T-helper 1 cell treated with Interleukin-12 subunit alpha and Interleukin-12 subunit beta and Interleukin-4 antibody, amounts not matched to agents 30 μg/mL and 1 μg/mL, for 36 hours (primary cell): Measurements from ENCODE around the gene TAF13.

Experiments used
- H3K27ac Mint-ChIP-seq: one replicate; pipeline ENCODE4 v1.8.0; 2021; ENCODE audit warnings: mild to moderate bottlenecking, mixed read lengths
- H3K27me3 Mint-ChIP-seq: one replicate; pipeline ENCODE4 v1.8.0; 2021; ENCODE audit warnings: low read depth, mixed read lengths
- H3K36me3 Mint-ChIP-seq: one replicate; pipeline ENCODE4 v1.8.0; 2021; ENCODE audit warnings: low read depth, mixed read lengths
- H3K4me1 Mint-ChIP-seq: one replicate; pipeline ENCODE4 v1.8.0; 2021; ENCODE audit warnings: low read depth, mixed read lengths
- H3K4me3 Mint-ChIP-seq: one replicate; pipeline ENCODE4 v1.8.0; 2021; ENCODE audit warnings: mild to moderate bottlenecking, moderate library complexity, mixed read lengths
- H3K9me3 Mint-ChIP-seq: one replicate; pipeline ENCODE4 v1.8.0; 2021; ENCODE audit warnings: mixed read lengths

The TAF13 gene, protein sequence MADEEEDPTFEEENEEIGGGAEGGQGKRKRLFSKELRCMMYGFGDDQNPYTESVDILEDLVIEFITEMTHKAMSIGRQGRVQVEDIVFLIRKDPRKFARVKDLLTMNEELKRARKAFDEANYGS

DNA sequence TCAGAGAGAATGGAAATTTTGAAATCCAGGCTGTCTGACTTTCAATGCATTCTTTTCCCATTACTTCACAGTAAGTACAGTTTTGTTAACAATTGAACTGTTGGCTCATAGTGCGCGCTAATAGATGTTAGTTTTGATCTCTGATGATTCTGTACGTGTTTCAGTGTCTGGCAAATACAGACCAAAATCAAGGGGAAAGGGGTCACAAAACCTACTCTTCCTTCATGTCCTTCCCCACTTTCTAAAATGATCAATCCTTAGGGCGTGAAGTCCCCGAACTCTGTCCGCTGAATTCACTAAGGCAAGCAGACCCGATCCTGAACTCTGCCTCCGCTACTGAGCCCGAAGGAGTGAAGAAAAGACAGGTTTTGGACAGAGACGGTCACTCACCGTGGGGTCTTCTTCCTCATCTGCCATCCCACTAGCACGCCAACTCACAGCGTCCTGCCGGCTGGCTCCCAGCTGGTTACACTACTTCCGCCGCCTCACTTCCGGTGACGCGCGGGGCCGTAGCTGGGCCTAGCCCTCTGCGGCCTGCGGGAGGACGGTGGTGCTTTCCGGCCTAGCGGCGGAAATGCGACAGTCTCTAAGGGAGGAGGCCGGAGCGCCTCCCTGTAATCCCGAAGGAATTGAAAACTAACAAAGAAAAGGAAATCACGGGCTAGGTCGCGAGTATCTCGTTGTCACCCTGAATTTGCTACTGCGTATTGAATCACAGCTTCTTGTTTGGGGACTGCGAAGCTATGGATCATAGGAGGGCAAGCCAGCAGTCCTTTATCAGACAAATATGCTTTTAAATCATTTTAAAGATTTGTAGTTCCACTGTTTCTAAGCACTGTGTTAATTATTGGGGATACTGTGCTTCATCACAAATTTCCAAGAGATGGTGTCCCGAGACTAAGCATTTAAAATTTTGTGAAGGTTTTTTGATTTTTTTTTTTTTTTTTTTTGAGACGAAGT lies at the start of gene TAF13:
TSS of gene TAF13 (minus strand) at position 473 of the 960 bp plus-strand sequence. CDS start at position 417, 56 bp downstream.
- Mint-ChIP-seq H3K27ac (peak within 1 kb of the TSS; percentile 99), H3K9me3 (no peaks in the 10 kb centered on the region), H3K4me1 (peaks cover 17% of the 10 kb centered on the region), H3K4me3 (peak within 1 kb of the TSS; percentile 98), H3K27me3 (no peaks in the 10 kb centered on the region), H3K36me3 (peaks cover 12% of the 10 kb centered on the region)

DNA sequence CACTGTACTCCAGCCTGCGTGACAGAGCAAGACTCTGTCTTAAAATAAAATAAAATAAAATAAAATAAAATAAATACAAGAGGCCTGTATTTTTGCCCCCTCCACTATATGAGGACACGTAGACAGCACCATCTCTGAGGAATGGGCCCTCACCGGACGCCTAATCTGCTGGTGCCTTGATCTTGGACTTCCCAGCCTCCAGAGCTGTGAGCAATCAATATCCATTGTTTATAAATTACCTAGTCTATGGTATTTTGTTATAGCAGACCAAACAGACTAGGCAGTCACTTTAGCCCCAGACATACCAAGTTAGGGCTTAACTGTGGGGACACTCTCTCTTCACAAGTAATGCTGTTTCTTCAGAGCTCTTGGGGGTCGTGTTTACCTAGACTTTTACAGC lies 44.6 kb upstream of the TAF13 start:
- no peaks in the 10 kb centered on the region for H3K27me3 Mint-ChIP-seq
- H3K4me3 Mint-ChIP-seq = no peak overlapping the region
- H3K27ac Mint-ChIP-seq = no peak overlapping the region
- H3K9me3 Mint-ChIP-seq = no peaks in the 10 kb centered on the region
- peaks cover 4% of the 10 kb centered on the region for H3K4me1 Mint-ChIP-seq
- H3K36me3 Mint-ChIP-seq = no peaks in the 10 kb centered on the region

DNA sequence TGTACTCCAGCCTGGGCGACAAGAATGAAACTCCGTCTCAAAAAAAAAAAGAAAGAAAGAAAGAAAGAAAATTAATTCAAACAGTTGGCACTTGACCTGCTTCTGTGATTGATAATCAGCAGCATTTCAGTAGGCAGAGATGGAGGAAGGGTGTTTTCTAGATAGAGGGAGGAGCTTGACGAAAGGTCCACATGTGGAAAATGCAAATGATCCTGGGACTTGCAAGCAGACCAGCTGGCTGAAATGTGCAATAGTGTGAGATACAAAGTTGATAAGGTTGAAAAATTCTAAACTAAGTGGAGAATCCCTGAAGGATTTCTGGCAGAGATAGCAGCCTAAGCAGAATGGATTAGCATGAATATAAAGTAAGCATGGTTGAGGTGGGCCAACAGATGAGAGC lies 42.3 kb upstream of the TAF13 start:
- Mint-ChIP-seq H3K36me3 (peaks cover 2% of the 10 kb centered on the region), H3K27me3 (peaks cover 6% of the 10 kb centered on the region), H3K4me3 (no peak overlapping the region), H3K27ac (no peak overlapping the region), H3K9me3 (no peaks in the 10 kb centered on the region), H3K4me1 (peaks cover 15% of the 10 kb centered on the region)

DNA sequence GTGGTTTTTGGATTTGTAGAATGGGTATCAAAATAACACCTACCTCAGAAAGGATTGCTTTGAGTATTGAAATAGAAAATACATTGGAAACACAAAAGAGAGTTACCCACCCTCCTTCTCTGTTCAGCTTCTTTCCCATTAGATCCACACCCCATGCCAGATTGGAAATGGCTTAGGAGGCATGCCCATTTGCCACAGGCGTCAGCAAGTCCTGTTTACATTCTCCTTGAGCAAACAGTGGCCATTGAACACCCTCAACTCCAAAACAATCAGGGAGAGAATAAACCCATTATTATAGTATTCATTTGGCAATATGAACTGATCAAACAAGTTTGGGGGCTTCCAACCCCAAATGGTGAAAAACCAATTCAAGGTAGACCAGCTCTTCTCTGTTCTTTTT lies 40.5 kb upstream of the TAF13 start:
- H3K9me3 Mint-ChIP-seq = no peaks in the 10 kb centered on the region
- H3K4me3 Mint-ChIP-seq = no peak overlapping the region
- no peak overlapping the region for H3K27ac Mint-ChIP-seq
- peaks cover 18% of the 10 kb centered on the region for H3K27me3 Mint-ChIP-seq
- H3K4me1 Mint-ChIP-seq = peaks cover 26% of the 10 kb centered on the region
- peaks cover 2% of the 10 kb centered on the region for H3K36me3 Mint-ChIP-seq

DNA sequence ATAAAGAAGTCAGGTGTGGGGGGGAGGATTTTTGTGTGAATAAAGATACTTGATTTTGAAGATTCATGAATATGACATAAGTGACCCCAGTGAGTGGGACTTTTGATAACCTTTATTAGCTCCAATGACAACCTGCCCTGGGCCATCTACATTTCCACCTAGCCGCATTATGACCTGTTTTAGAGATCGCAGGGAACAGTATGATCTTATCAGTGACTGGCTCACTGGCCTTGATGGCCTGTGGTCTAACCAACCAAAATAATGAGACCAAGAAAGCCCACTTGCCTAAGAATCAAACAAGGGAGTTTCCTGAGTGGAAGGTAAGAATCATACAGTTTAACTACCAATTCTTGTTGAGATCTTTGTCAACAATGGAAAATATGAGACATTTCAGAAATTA lies 39.9 kb upstream of the TAF13 start:
- peaks cover 22% of the 10 kb centered on the region for H3K27me3 Mint-ChIP-seq
- no peak overlapping the region for H3K4me3 Mint-ChIP-seq
- peaks cover 2% of the 10 kb centered on the region for H3K36me3 Mint-ChIP-seq
- peaks cover 26% of the 10 kb centered on the region for H3K4me1 Mint-ChIP-seq
- H3K27ac Mint-ChIP-seq = peak overlapping the region; percentile 13
- H3K9me3 Mint-ChIP-seq = no peaks in the 10 kb centered on the region

DNA sequence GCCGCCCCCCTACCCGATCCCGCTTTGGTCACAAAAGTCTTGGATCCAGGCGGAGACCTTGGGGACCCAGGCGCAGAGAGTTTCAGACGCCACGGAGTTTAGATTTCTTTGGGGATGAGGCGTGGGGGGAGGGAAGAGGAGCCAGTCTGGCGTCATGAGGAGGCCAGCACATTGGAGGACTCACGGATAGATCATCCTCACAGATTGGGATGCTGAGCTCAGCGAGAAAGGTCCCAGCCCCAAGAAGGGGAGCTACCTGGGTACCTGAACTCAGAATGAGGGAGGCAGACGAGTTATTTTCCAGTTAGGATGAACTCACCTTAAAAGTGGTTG lies 38.5 kb upstream of the TAF13 start:
- H3K4me1 Mint-ChIP-seq = peaks cover 26% of the 10 kb centered on the region
- peaks cover 2% of the 10 kb centered on the region for H3K36me3 Mint-ChIP-seq
- H3K9me3 Mint-ChIP-seq = no peaks in the 10 kb centered on the region
- peaks cover 32% of the 10 kb centered on the region for H3K27me3 Mint-ChIP-seq
- H3K4me3 Mint-ChIP-seq = peak overlapping the region; percentile 79
- H3K27ac Mint-ChIP-seq = no peak overlapping the region

DNA sequence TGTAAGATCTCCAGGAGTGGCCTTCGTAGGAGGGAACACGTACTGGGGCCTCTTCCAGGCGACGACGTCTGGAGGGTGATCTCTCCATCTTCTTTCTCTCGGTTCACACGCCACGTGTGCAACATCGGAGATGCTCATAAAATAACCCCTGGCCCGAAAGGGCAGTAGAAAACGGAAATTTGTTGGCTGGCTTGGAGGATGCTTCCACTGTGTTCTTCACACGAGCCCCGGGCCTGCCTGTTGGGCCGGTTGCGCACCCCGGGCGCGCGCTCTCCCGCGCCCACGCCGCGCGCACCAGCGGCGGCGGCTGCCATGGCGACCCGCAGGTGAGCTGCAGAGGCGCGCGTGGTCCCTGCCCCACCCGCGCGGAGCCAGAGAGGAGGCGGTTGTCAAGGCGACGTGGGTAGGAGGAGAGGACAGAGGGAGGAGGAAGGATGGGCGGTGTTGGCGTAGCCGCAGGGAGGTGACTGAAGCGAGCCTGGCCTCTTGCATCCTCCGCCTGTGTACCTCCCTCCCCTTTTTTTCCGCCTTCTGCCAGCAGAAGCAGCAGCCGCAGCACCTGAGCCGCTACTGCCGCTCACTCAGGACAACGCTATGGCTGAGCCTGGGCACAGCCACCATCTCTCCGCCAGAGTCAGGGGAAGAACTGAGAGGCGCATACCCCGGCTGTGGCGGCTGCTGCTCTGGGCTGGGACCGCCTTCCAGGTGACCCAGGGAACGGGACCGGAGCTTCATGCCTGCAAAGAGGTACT lies 38.0 kb upstream of the TAF13 start, which contains the start of gene ELAPOR1:
TSS of gene ELAPOR1 (plus strand) at position 526 of the 752 bp plus-strand sequence. CDS start at position 595, 69 bp downstream.
- H3K4me1 Mint-ChIP-seq = peaks cover 26% of the 10 kb centered on the region
- peak within 1 kb of the TSS; percentile 83 for H3K4me3 Mint-ChIP-seq
- peaks cover 2% of the 10 kb centered on the region for H3K36me3 Mint-ChIP-seq
- peaks cover 32% of the 10 kb centered on the region for H3K27me3 Mint-ChIP-seq
- H3K9me3 Mint-ChIP-seq = no peaks in the 10 kb centered on the region
- H3K27ac Mint-ChIP-seq = peak within 1 kb of the TSS; percentile 80

DNA sequence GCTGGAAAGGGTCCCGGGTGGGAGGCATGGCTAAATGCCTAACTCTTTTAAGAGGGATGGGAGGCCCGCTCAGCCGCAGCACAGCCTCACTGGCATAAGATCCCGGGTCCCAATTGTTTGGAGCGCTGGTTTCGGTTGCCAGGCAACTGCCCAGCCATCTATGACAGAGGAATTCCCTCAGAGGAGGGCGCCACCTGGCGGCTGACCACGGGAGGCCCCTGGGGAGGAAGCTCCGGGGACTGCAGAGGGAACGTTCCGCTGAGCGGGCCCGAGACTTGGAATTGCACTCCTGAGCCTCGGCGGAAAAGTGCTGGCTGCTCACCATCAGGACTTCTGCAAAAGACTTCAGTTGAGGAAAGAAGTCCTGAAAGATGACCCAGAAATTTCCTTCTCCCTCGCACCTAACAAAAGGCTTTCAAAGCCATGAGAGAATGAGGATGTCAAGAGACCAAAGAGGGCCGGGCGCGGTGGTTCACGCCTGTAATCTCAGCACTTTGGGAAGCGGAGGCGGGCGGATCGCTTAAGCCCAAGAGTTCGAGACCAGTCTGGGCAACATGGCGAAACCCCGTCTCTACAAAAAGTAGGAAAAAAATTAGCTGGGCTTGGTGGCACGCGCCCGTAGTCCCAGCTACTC lies 37.0 kb upstream of the TAF13 start:
- H3K36me3 Mint-ChIP-seq = peaks cover 2% of the 10 kb centered on the region
- H3K4me3 Mint-ChIP-seq = peak overlapping the region; percentile 83
- H3K27ac Mint-ChIP-seq = peak overlapping the region; percentile 80
- peaks cover 37% of the 10 kb centered on the region for H3K27me3 Mint-ChIP-seq
- peaks cover 26% of the 10 kb centered on the region for H3K4me1 Mint-ChIP-seq
- no peaks in the 10 kb centered on the region for H3K9me3 Mint-ChIP-seq

DNA sequence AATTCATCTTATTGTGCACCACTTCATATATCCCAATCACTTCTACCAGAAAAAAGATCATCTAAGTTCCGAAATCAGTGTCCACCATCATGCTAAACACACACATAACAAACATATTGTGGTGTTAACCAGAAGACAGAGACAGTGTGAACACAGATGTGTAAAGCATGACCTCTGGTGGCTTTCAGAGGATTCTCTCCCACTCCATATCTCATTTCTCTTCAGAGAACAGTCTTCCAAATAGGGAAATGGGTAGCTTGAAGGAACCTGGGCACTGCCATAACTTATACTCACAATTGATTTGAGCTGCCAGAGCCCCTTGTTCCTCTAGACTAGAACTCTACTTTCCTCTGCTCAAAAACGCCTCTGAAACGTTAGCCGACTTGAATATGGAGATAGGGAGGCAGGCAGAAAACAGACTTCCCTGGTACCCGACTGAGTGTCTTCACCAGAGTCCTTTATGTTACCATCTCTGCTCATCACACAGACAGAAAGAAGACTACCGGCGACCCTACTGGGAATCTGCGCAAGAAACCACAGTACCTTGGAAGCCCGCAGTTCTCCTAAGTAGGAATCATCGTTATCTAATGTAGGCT lies 36.4 kb upstream of the TAF13 start:
- Mint-ChIP-seq H3K4me3 (peak overlapping the region; percentile 5), H3K4me1 (peaks cover 26% of the 10 kb centered on the region), H3K36me3 (peaks cover 2% of the 10 kb centered on the region), H3K27ac (peak overlapping the region; percentile 11), H3K27me3 (peaks cover 37% of the 10 kb centered on the region), H3K9me3 (no peaks in the 10 kb centered on the region)

DNA sequence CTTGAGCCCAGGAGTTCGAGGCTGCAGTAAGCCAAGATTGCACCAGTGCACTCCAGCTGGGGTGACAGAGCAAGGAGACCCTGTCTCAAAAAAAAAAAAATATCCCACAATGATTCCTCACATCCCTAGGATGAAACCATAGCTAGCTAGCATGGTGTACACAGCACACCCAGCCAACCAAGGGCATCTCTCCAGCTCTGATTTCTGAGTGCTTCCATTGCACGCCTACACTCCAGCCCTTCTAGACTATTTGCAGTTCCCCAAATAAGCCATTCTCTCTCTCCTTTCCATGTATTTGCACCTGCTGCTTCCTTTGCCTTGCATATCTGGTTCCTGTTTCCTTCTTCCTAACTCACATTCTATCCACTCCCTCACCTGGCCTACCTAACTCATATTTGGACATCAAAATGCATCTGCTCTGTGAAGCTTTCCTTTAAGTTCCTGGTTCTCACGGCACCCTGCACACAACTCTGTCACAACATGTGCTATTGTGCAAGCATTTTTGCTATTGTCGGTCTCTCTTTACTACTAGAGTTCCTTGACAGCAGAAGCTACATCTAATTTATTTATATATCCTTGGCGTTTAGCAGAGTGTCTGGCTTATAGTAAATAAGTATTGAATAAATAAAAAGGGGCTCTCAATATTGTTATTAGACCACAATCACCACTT lies 35.7 kb upstream of the TAF13 start:
- Mint-ChIP-seq H3K27me3 (peaks cover 37% of the 10 kb centered on the region), H3K9me3 (no peaks in the 10 kb centered on the region), H3K36me3 (peaks cover 2% of the 10 kb centered on the region), H3K27ac (peak overlapping the region; percentile 4), H3K4me1 (peaks cover 26% of the 10 kb centered on the region), H3K4me3 (no peak overlapping the region)

DNA sequence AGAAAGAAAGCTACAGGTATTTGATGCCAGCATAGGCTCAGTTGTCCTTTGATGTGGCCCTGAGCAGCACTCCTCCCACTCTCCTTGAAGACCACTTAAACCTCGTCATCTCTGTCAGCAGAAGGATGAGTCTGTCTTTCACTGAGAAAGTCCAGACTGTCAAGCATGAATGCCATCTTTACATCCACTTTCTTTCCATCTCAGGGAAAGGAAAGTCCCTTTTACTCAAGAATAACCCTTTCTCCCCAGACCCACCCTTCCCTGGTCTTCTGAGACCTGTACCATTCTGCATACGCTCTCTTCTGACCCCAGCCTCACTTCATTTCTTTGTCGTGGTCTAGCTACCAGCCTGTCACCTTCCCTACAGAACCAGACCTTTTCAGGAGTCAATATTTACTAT lies 34.1 kb upstream of the TAF13 start:
- no peak overlapping the region for H3K4me3 Mint-ChIP-seq
- H3K4me1 Mint-ChIP-seq = peaks cover 22% of the 10 kb centered on the region
- H3K27me3 Mint-ChIP-seq = peaks cover 37% of the 10 kb centered on the region
- H3K36me3 Mint-ChIP-seq = peaks cover 2% of the 10 kb centered on the region
- no peak overlapping the region for H3K27ac Mint-ChIP-seq
- no peaks in the 10 kb centered on the region for H3K9me3 Mint-ChIP-seq

DNA sequence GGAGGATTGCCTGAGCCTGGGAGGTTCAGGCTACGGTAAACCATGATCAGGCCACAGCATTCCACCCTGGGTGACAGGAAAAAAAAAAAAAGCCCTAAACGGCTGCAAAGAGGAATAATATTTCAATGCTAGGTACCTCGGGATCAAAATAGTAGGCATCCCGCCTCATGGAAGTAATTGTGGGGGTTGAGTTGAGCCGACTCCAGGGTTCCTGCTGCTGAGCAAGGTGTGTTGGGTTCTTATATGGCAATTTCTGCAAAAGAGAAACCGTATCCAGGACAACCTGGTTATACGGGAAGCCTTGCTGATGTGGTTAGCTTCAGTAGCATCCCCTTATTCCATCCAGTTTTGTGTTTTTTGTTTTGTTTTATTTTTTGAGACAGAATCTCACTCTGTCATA lies 32.0 kb upstream of the TAF13 start:
- Mint-ChIP-seq H3K9me3 (no peaks in the 10 kb centered on the region), H3K4me1 (peaks cover 8% of the 10 kb centered on the region), H3K27me3 (peaks cover 28% of the 10 kb centered on the region), H3K4me3 (no peak overlapping the region), H3K27ac (no peak overlapping the region), H3K36me3 (no peaks in the 10 kb centered on the region)

DNA sequence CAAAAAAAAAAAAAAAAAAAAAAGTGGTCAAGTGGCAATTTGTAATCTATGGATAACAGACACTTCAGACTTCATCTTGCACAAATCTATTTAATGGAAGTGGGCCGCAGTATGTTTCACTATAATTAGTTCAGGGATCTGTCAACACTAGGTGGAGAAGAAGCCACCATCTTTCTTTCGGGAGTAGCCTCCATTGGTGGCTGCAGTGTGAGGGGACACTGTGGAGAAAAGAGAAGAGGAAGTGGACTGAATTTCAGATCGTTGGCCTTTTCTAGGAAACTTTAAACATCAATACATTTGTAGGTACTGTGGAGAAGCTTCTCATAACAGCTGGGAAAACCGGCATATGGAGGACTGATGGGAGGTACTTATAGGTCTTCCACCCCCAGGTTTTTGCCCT lies 30.1 kb upstream of the TAF13 start:
- no peak overlapping the region for H3K4me3 Mint-ChIP-seq
- no peaks in the 10 kb centered on the region for H3K9me3 Mint-ChIP-seq
- H3K36me3 Mint-ChIP-seq = peaks cover 3% of the 10 kb centered on the region
- peaks cover 4% of the 10 kb centered on the region for H3K4me1 Mint-ChIP-seq
- H3K27me3 Mint-ChIP-seq = peaks cover 17% of the 10 kb centered on the region
- no peak overlapping the region for H3K27ac Mint-ChIP-seq
